Panc1 (cell line): Measurements from ENCODE around the gene TNRC6A. TPM values are rescaled to one million over a fixed set of nuclear protein-coding genes. Genes with fewer than 3 reads are reported as not detected.

ENCODE experiments used
- ATAC-seq: fragments of 200-7000 bp; cut with Tn5 transposase; 2 replicates; pipeline ENCODE4 v1.9.1; 2020; ENCODE audit warnings: mild to moderate bottlenecking, moderate library complexity
- BruUV-seq: library from RNA; stranded (reverse); fragments of 400-500 nt; replicated peaks from 2 replicates; lab custom pipeline; 2021; lab: Mats Ljungman, UMichigan
- CTCF ChIA-PET: fragments of 300-600 bp; sonication (Branson Sonifier 250); formaldehyde crosslinking; loops from one replicate; lab custom pipeline; 2022; ENCODE audit warnings: antibody characterized with exemption; lab: Charles Lee
- POLR2A ChIA-PET: fragments of 300-600 bp; sonication (Branson Sonifier 250); formaldehyde crosslinking; loops from one replicate; lab custom pipeline; 2022; ENCODE audit warnings: antibody characterized with exemption; lab: Charles Lee
- DNase-seq: peaks from one replicate; pipeline ENCODE4 v3.0.0-alpha.2; 2010; ENCODE audit warnings: low read depth, low spot score
- H3K27ac ChIP-seq: 2 replicates; pipeline ENCODE4 v1.5.1; 2011; ENCODE audit warnings: mild to moderate bottlenecking, low read length, inconsistent platforms
- H3K27me3 ChIP-seq: fragments of 200-500 bp; sonication (Bioruptor generic); 2 replicates; pipeline ENCODE4 v1.6.0; 2014; ENCODE audit warnings: low read length, inconsistent platforms; ENCODE audit not compliant: control insufficient read depth, insufficient read depth
- H3K36me3 ChIP-seq: fragments of 200-500 bp; sonication (Bioruptor generic); 2 replicates; pipeline ENCODE4 v1.5.1; 2014; ENCODE audit warnings: inconsistent platforms, mild to moderate bottlenecking, low read length, moderate library complexity; ENCODE audit not compliant: control insufficient read depth, insufficient read depth
- H3K4me1 ChIP-seq: 2 replicates; pipeline ENCODE4 v1.5.1; 2011; ENCODE audit warnings: inconsistent platforms, mild to moderate bottlenecking, low read length, moderate library complexity; ENCODE audit not compliant: control insufficient read depth, insufficient read depth
- H3K4me3 ChIP-seq, 2 experiments: 2 replicates each; pipeline ENCODE4 v1.5.1; 2011 to 2012; ENCODE audit warnings: low read depth in 2 of 2, low read length in 2 of 2, mild to moderate bottlenecking in 2 of 2, inconsistent platforms in 1 of 2, moderate library complexity in 1 of 2
- H3K9me3 ChIP-seq: fragments of 200-500 bp; sonication (Bioruptor generic); 2 replicates; pipeline ENCODE4 v1.5.1; 2014; ENCODE audit warnings: low read depth, mild to moderate bottlenecking, inconsistent platforms, low read length, moderate library complexity; ENCODE audit not compliant: control insufficient read depth, insufficient read depth
- CTCF ChIP-seq: fragments of 450-650 bp; IDR thresholded peaks from 2 replicates; pipeline ENCODE4 v1.5.1; 2017; ENCODE audit warnings: mild to moderate bottlenecking
- POLR2AphosphoS5 ChIP-seq: IDR thresholded peaks from 2 replicates; pipeline ENCODE4 v1.6.1; 2012; ENCODE audit warnings: mild to moderate bottlenecking, low read depth, low read length, moderate library complexity
- SIN3A ChIP-seq: IDR thresholded peaks from 2 replicates; pipeline ENCODE4 v1.6.1; 2012; ENCODE audit warnings: low read depth, mild to moderate bottlenecking, low read length, moderate library complexity, borderline replicate concordance; ENCODE audit not compliant: insufficient read depth
- TCF7L2 ChIP-seq: IDR thresholded peaks from 2 replicates; pipeline ENCODE4 v1.6.1; 2011; ENCODE audit warnings: mild to moderate bottlenecking, low read depth, low read length, inconsistent platforms
- in situ Hi-C: cut with HindIII; loops from 2 replicates; pipeline ENCODE4 v1.10.0; 2016; ENCODE audit warnings: low sequenced_read_pairs, low pct_unique_long_range_greater_than_20kb
- intact Hi-C: fragments of 100-400 bp; cut with micrococcal nuclease; formaldehyde crosslinking; loops from one replicate; pipeline ENCODE4 v1.10.0; 2022; ENCODE audit not compliant: unreplicated experiment
- total RNA-seq: library from RNA; stranded (reverse); gene quantifications from one replicate; pipeline ENCODE4 v1.2.1, GENCODE V29; 2021; ENCODE audit not compliant: unreplicated experiment
- TF ChIP-seq, protein P1 (sequence below), 2 experiments: IDR thresholded peaks; 2 replicates each; pipeline ENCODE4 v1.6.1; 2011 to 2012; ENCODE audit warnings: low read depth in 2 of 2, control low read depth in 1 of 2, low read length in 1 of 2, mild to moderate bottlenecking in 1 of 2, moderate library complexity in 1 of 2; ENCODE audit not compliant: insufficient read depth in 1 of 2

The TNRC6A gene
- total RNA-seq, 1 experiment from 2014 or later = 53.6 TPM

- Histone ChIP-seq H3K9me3 (no peaks in the 10 kb centered on the region), H3K4me3 (no peak overlapping the region), H3K27ac (no peak overlapping the region), H3K27me3 (no peaks in the 10 kb centered on the region), H3K4me1 (no peaks in the 10 kb centered on the region), H3K36me3 (peaks cover 67% of the 10 kb centered on the region)
- ATAC-seq (no peak), DNase-seq (no peak)
- in situ Hi-C loops (loop anchor here (25.0 kb wide), 1 partner anchor 110 kb away; no protein-coding TSS in a partner anchor), intact Hi-C loops (no loop called here)
- CTCF ChIA-PET = no interaction called here
- POLR2A ChIA-PET = no interaction called here
- TF ChIP-seq, protein P1, sequence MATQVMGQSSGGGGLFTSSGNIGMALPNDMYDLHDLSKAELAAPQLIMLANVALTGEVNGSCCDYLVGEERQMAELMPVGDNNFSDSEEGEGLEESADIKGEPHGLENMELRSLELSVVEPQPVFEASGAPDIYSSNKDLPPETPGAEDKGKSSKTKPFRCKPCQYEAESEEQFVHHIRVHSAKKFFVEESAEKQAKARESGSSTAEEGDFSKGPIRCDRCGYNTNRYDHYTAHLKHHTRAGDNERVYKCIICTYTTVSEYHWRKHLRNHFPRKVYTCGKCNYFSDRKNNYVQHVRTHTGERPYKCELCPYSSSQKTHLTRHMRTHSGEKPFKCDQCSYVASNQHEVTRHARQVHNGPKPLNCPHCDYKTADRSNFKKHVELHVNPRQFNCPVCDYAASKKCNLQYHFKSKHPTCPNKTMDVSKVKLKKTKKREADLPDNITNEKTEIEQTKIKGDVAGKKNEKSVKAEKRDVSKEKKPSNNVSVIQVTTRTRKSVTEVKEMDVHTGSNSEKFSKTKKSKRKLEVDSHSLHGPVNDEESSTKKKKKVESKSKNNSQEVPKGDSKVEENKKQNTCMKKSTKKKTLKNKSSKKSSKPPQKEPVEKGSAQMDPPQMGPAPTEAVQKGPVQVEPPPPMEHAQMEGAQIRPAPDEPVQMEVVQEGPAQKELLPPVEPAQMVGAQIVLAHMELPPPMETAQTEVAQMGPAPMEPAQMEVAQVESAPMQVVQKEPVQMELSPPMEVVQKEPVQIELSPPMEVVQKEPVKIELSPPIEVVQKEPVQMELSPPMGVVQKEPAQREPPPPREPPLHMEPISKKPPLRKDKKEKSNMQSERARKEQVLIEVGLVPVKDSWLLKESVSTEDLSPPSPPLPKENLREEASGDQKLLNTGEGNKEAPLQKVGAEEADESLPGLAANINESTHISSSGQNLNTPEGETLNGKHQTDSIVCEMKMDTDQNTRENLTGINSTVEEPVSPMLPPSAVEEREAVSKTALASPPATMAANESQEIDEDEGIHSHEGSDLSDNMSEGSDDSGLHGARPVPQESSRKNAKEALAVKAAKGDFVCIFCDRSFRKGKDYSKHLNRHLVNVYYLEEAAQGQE (IDR thresholded peaks at IDR 0.05; ENCODE audit: insufficient read depth in 1 of 2, low read depth in 2 of 2, low read length in 1 of 2) = no peak
- TF ChIP-seq POLR2AphosphoS5 = no peak
- no peak for TF ChIP-seq CTCF
- no peak for TF ChIP-seq SIN3A
- TF ChIP-seq TCF7L2 = no peak
- BruUV-seq = no TSS peak
These were observed 72.4 kb downstream of the TNRC6A start for GRCh38 chr16:24801761-24802302.

- Histone ChIP-seq H3K9me3 (no peaks in the 10 kb centered on the region), H3K4me1 (no peaks in the 10 kb centered on the region), H3K36me3 (peaks cover 70% of the 10 kb centered on the region), H3K27ac (no peak overlapping the region), H3K4me3 (no peak overlapping the region), H3K27me3 (no peaks in the 10 kb centered on the region)
- POLR2A ChIA-PET = no interaction called here
- intact Hi-C loops (no loop called here), in situ Hi-C loops (loop anchor here (25.0 kb wide), 1 partner anchor 107 kb away; no protein-coding TSS in a partner anchor)
- CTCF ChIA-PET = no interaction called here
- DNase-seq (no peak), ATAC-seq (no peak)
- TF ChIP-seq POLR2AphosphoS5 = no peak
- no peak for TF ChIP-seq SIN3A
- TF ChIP-seq, protein P1 (IDR thresholded peaks at IDR 0.05; ENCODE audit: insufficient read depth in 1 of 2, low read depth in 2 of 2, low read length in 1 of 2) = no peak
- TF ChIP-seq CTCF = no peak
- TF ChIP-seq TCF7L2 = no peak
- BruUV-seq = no TSS peak
These were observed 76.0 kb downstream of the TNRC6A start for GRCh38 chr16:24805484-24805883.
